ENCODE results near the gene FLNA. TPM values are rescaled to one million over a fixed set of nuclear protein-coding genes. Genes with fewer than 3 reads are reported as not detected.

The FLNA gene
- total RNA-seq, 4 donors from 2014 or later: 462 to 1,045 (median 723) TPM

DNA sequence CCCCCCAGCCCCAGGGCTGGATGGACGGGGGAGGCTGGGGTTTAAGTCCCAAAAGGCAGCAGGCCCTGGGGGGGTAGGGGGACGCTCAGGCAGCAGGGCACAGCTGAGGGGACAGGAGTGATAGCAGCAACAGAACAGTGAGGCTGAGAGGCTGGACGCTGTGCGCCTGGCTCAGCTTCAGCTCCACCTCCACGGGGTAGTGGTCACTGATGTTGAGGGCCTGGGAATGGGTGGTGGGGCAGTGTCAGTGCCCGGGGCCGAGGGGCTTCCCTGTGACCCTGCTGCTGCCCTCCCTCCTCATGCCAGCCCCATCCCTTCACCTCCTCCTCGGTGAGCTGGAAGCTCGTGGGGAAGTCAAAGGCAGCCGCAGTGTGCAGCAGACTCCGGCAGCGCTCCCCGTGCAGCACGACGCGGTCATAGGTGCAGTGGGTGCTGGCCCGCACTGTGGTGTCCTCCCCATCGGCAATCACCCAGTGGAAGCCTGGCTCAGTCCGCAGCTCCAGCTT lies 28.2 kb upstream of the FLNA start:
- TF ChIP-seq, protein P1, sequence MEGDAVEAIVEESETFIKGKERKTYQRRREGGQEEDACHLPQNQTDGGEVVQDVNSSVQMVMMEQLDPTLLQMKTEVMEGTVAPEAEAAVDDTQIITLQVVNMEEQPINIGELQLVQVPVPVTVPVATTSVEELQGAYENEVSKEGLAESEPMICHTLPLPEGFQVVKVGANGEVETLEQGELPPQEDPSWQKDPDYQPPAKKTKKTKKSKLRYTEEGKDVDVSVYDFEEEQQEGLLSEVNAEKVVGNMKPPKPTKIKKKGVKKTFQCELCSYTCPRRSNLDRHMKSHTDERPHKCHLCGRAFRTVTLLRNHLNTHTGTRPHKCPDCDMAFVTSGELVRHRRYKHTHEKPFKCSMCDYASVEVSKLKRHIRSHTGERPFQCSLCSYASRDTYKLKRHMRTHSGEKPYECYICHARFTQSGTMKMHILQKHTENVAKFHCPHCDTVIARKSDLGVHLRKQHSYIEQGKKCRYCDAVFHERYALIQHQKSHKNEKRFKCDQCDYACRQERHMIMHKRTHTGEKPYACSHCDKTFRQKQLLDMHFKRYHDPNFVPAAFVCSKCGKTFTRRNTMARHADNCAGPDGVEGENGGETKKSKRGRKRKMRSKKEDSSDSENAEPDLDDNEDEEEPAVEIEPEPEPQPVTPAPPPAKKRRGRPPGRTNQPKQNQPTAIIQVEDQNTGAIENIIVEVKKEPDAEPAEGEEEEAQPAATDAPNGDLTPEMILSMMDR (IDR thresholded peaks at IDR 0.05; ENCODE audit: low read depth): no peak

- TF ChIP-seq, protein P1 (IDR thresholded peaks at IDR 0.05; ENCODE audit: low read depth): no peak
These were observed 27.6 kb upstream of the FLNA start for GRCh38 chrX:154401918-154402621.

DNA sequence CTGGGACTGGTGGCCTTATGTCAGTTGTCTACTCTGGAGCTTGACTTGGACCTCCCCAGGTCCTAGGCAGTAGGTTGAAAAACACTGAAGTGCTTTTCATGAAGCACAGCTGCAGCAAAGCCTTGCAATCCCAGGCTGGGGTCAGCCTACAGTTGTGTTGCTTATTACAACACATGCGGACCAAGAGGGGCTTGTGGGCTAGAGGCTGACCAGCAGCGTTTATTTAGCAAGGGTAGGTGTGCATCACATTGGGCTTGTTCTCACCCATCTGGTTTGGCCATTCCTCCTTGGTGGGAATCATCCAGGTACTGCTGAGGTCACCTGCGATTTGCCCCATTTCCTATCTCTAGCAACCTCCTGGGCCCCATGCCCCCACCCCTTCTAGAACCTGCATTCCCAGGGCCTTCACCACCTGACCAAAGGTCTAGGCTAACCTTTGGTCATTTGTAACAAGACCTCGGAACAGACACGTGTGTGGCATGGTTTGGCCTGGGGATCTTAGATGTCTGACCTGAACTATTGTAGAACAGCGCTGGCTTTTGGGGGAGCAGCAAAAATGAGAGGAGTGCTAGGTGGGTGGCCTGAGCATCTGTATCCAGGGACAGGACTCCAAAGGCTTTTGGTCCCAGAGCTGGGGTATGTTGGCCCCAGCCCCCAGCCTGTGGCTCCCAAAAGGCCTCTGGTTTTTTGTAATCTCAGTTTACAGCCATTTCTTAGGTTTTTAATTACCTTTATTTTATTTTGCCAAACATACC lies 26.8 kb upstream of the FLNA start:
- TF ChIP-seq, protein P1 (IDR thresholded peaks at IDR 0.05; ENCODE audit: low read depth): no peak

GRCh38 chrX:154399527-154400368 lies 25.3 kb upstream of the FLNA start:
- TF ChIP-seq, protein P1 (IDR thresholded peaks at IDR 0.05; ENCODE audit: low read depth): no peak

DNA sequence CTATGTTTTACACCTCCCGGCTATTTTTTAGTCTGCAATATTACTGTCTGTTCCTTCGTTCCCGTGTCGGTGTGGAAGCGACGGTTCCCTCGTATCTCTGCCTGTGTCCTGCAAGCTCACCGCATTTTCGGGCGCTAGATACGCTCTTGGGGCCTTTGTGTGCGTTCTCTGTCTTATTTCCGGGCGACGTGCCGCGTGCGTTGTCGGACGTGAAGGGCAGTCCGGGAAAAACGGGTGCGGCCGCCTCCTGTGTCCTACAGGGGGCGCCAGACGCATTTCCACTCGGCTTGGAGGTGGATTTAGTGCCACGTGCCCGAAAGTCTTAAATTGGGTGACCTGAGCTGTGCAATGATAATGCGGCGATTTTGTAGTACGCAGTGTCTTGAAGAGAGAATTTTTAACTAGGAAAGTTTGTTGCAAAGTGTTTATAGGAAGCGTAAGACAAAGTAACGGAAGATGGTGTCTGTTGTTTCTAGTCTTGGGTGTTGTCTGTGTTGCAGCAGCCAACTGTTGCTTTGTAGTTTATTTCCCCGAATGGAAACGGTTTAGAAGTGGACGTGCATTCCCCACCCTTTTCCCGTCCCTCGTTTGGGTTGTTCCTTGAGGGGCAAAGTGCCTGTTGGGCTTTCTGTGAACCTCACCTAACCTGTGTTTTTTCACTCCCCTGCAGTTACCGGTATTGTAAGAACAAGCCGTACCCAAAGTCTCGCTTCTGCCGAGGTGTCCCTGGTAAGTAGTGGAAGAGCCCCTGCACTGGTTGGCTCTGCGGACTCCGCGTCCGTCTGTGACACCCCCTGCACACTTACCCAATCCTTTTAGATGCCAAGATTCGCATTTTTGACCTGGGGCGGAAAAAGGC lies 24.5 kb upstream of the FLNA start:
- TF ChIP-seq, protein P1 (IDR thresholded peaks at IDR 0.05; ENCODE audit: low read depth): no peak

DNA sequence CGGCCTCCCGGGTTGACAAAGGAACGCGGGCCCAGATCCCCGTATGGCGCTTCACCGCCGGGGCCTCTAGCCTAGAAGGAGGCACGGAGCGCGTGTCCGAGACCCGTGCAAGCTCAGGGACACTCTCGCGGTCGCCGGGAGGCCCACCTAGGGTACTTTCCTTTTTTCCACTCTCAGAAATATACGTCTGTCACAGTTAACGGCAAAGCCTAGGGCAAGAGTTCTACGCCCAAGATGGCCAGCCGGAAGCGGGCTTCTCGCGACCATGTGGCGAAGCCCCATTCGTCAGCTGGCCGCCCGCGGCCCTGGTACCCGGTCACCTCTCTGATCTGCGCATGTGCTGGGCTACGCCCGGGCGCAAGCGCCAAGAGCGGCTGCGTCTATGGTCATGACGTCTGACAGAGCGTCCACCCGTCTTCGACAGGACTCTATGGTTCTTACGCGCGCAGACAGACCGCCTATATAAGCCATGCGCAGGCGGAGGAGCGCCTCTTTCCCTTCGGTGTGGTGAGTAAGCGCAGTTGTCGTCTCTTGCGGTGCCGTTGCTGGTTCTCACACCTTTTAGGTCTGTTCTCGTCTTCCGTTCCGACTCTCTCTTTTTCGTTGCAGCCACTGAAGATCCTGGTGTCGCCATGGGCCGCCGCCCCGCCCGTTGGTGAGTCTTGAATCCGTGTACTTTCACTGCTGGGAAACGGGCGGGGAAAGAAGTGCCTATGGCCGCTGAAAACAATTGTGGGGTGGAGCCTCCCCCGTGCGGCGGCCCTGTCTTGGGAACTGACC lies 23.6 kb upstream of the FLNA start, which contains the start of gene RPL10:
Gene RPL10, plus strand, starts transcription at position 490 of the 780 bp plus-strand sequence. Its CDS starts 143 bp downstream, at position 633.
- TF ChIP-seq, protein P1 (IDR thresholded peaks at IDR 0.05; ENCODE audit: low read depth): no peak

Data from subcutaneous adipose tissue (tissue), 4 donors.